ENCODE results near the gene NEK7.

NEK7 gene

DNA sequence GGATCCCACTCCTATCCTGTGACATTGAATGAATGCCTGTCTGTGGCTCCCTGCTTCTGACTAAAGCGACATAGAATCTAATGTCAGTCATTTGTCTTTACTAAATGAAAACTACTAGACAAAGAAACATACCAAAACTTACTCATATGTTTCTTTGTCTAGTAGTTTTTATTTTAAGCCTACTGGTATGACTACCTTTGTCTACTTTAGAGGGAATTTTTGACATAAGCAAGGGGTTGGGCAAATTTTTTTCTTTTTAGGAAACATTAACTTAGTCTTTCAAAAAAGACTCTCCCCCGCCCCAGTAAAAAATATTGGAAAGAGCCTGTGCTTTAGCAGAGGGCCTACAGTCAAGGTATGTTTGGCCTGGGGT, 4.9 kb downstream of the NEK7 start:
- H3K4me3 ChIP-seq (ENCODE audit: low read depth, low read length), result no peak overlapping the region
- TF ChIP-seq, protein P1, sequence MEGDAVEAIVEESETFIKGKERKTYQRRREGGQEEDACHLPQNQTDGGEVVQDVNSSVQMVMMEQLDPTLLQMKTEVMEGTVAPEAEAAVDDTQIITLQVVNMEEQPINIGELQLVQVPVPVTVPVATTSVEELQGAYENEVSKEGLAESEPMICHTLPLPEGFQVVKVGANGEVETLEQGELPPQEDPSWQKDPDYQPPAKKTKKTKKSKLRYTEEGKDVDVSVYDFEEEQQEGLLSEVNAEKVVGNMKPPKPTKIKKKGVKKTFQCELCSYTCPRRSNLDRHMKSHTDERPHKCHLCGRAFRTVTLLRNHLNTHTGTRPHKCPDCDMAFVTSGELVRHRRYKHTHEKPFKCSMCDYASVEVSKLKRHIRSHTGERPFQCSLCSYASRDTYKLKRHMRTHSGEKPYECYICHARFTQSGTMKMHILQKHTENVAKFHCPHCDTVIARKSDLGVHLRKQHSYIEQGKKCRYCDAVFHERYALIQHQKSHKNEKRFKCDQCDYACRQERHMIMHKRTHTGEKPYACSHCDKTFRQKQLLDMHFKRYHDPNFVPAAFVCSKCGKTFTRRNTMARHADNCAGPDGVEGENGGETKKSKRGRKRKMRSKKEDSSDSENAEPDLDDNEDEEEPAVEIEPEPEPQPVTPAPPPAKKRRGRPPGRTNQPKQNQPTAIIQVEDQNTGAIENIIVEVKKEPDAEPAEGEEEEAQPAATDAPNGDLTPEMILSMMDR (conservative IDR thresholded peaks at IDR 0.05; ENCODE audit: low read depth, low read length), result no peak

DNA sequence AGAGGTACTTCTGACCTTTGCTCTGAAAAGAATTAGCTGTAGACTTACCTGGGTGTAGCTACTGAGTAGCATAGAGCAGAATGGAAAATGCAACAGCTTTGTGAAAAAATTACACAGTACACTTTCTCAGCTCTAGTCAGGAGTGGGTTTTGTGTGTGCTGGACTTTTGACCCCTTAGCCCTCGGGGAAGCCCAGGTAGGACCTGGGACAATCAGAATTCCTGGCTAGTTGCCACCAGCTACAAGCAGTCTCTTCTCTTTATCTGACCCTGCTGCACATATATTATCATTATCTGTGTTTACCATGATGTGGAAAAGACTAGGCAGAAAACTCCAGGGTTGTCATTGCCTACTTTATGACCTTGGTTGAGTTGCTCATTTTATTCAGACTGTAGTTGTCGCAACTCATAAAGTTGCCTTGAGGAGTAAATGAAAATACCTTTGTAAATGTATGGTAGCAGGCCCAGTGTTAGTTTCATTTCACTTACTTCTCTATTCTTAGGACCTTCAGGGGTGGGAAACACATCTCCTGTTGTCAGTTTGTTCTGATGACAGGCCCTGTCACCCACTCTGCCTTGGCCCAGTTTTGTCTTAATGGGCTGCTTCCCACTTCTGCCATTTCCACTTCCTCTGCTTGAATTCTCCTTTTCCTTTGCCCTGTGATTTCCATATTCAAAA, 5.4 kb downstream of the NEK7 start:
- TF ChIP-seq, protein P1 (conservative IDR thresholded peaks at IDR 0.05; ENCODE audit: low read depth, low read length), result no peak
- no peak for DNase-seq (ENCODE audit: low read depth)
- no peak overlapping the region for H3K4me3 ChIP-seq (ENCODE audit: low read depth, low read length)

More for the DNA sequence above, 4.9 kb downstream of the NEK7 start:
- no peak for DNase-seq (ENCODE audit: low read depth)

DNA sequence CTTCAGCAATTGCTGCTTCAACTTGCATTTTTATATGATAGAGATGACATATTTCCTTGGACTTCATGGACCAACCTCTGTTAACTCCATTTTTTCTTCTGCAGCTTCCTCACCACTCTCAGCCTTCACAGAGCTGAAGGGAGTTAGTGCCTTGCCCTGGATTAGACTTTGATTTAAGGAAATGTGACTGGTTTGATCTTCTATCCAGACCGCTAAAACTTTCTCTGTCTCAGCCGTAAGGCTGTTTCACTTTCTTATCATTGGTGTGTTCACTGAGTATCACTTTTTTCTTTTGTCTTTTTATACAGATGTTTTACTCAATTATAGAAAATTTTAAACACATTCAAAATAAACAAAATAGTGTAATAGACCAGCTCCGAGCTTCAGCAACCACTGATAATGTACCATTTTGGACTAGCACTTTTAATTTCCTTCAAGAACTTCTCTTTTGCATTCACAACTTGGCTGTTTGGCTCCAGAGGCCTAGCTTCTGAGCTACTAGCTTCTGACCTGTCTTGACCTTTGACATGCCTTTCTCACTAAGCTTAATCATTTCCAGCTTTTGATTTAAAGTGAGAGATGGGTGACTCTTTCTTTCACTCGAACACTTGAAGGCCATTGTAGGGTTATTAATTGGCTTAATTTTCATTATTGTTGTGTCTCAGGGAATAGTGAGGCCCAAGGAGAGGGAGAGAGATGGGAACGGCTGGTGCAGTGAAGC, 9.3 kb downstream of the NEK7 start:
- no peak overlapping the region for H3K4me3 ChIP-seq (ENCODE audit: low read depth, low read length)
- no peak for DNase-seq (ENCODE audit: low read depth)
- TF ChIP-seq, protein P1 (conservative IDR thresholded peaks at IDR 0.05; ENCODE audit: low read depth, low read length), result no peak

DNA sequence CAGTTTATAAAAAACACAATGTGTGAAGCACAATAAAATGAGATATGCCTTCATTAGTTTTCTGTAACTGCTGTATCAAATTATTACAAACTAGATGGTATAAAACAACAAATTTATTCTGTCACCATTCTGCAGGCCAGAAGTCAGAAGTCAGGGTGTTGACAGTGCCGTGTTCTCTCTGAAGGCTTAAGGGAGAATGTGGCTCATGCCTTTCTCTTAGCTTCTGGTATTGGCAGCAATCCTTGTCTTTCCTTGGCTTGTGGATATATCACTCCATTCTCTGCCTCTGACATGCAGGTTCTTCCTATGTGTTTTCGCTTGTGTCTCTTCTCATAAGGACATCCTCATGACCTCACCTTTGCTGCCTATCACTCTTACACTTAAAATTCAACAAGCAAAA, 10.1 kb downstream of the NEK7 start:
- TF ChIP-seq, protein P1 (conservative IDR thresholded peaks at IDR 0.05; ENCODE audit: low read depth, low read length), result no peak
- DNase-seq (ENCODE audit: low read depth), result no peak
- H3K4me3 ChIP-seq (ENCODE audit: low read depth, low read length), result no peak overlapping the region

DNA sequence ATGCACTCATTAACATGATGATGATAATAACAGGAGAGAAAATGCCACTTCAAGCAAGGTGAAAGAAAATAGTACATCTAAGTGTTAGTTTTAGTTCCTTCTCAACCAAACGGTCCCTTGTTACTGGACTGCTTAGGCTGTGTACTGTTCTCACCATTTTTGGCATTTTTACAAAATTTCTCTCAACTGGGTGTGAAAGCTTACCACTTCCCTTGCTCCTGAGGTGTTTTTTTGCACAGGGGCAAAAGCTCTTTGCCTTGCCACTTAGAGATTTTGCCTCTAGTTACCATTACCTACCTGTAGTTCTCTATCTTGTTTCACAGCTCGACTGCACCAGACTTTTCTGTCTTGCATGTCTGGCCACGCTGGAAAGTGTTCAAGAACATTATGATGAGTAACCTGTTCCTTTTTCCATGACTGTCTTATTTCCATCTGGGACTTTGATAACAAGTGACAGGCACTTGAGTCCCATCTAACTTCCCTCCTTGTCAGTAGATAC, 10.7 kb downstream of the NEK7 start:
- no peak overlapping the region for H3K4me3 ChIP-seq (ENCODE audit: low read depth, low read length)
- TF ChIP-seq, protein P1 (conservative IDR thresholded peaks at IDR 0.05; ENCODE audit: low read depth, low read length), result no peak
- peak; percentile 59 for DNase-seq (ENCODE audit: low read depth)

DNA sequence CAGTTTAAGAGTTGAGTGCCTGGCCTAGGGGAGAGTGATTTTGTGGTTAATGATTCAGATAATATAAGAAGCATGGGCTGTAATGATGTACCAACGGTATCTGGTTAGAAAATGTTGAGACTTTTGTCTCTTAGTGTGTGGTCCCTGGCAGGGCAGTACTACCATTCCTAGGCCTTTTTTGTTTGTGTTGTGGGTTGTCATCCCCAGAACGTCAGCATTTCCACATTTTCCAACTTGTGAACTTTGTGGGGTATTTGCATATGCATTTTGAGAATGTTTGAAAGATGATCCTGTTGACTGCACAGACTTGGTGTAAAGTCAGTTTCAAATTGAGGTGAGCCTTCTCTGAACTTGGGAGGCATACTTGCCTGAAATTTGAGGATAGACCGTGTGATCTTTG, 11.4 kb downstream of the NEK7 start:
- TF ChIP-seq, protein P1 (conservative IDR thresholded peaks at IDR 0.05; ENCODE audit: low read depth, low read length), result no peak
- DNase-seq (ENCODE audit: low read depth), result peak; percentile 91
- no peak overlapping the region for H3K4me3 ChIP-seq (ENCODE audit: low read depth, low read length)
